OCI-LY3 (cell line): Measurements from ENCODE around the gene NCAPD3.
A peak's percentile ranks its signal among the peaks of the same experiment; 100 is the strongest.

Experiments used
- H2AFZ ChIP-seq: fragments of 200-600, 300-600 bp; shearing (Covaris generic); 2 replicates; pipeline ENCODE4 v1.6.0; 2014; ENCODE audit warnings: antibody characterized with exemption, low read depth, low read length
- H3K27ac ChIP-seq: fragments of 200-600, 300-600 bp; sonication (generic); 2 replicates; pipeline ENCODE4 v1.5.1; 2014; ENCODE audit warnings: mild to moderate bottlenecking, low read length, moderate library complexity, mixed read lengths
- H3K27me3 ChIP-seq: fragments of 200-600, 300-600 bp; sonication (generic); 2 replicates; pipeline ENCODE4 v1.6.1; 2014; ENCODE audit warnings: low read depth, low read length, mixed read lengths
- H3K36me3 ChIP-seq: fragments of 200-600, 300-600 bp; sonication (generic); replicated peaks from 2 replicates; pipeline ENCODE3; 2014; ENCODE audit warnings: low read depth, low read length, mixed read lengths
- H3K4me1 ChIP-seq: fragments of 300-600, 200-600 bp; sonication (generic); 2 replicates; pipeline ENCODE4 v1.6.1; 2014; ENCODE audit warnings: low read length, mixed read lengths
- H3K4me2 ChIP-seq: fragments of 200-600, 300-600 bp; sonication (generic); 2 replicates; pipeline ENCODE4 v1.6.1; 2014; ENCODE audit warnings: low read length, mixed read lengths
- H3K4me3 ChIP-seq: fragments of 300-600, 200-600 bp; sonication (generic); 2 replicates; pipeline ENCODE4 v1.5.1; 2014; ENCODE audit warnings: antibody characterized with exemption, mild to moderate bottlenecking, low read length, moderate library complexity
- H3K79me2 ChIP-seq: fragments of 300-600, 200-600 bp; shearing (Covaris generic); 2 replicates; pipeline ENCODE4 v1.6.1; 2014; ENCODE audit warnings: mild to moderate bottlenecking, low read length, mixed read lengths
- H3K9ac ChIP-seq: fragments of 300-600, 200-600 bp; shearing (Covaris generic); 2 replicates; pipeline ENCODE4 v1.6.0; 2014; ENCODE audit warnings: mild to moderate bottlenecking, low read length, moderate library complexity
- H3K9me3 ChIP-seq: fragments of 200-600, 300-600 bp; shearing (Covaris generic); 2 replicates; pipeline ENCODE4 v1.6.1; 2014; ENCODE audit warnings: low read length, mixed read lengths; ENCODE audit not compliant: insufficient read depth
- H4K20me1 ChIP-seq: fragments of 200-600, 300-600 bp; sonication (generic); 2 replicates; pipeline ENCODE4 v1.6.1; 2016; ENCODE audit warnings: low read length, mixed read lengths; ENCODE audit not compliant: insufficient read depth
- CTCF ChIP-seq: fragments of 200-600, 300-600 bp; sonication (generic); IDR thresholded peaks from 2 replicates; pipeline ENCODE4 v1.5.1; 2014; ENCODE audit warnings: antibody characterized with exemption, low read length, low read depth
- EZH2phosphoT487 ChIP-seq: fragments of 200-600 bp; shearing (Covaris generic); IDR thresholded peaks from 2 replicates; pipeline ENCODE4 v1.6.1; 2018; ENCODE audit warnings: antibody characterized with exemption, mixed run types, low read depth

The NCAPD3 gene

GRCh38 chr11:134266841-134267251 is 43.1 kb upstream of the NCAPD3 start:
- no peak overlapping the region for H3K27ac ChIP-seq

GRCh38 chr11:134266440-134266839 is 42.7 kb upstream of the NCAPD3 start:
- H3K27ac ChIP-seq: no peak overlapping the region
- H3K27me3 ChIP-seq: no peaks in the 10 kb centered on the region
- no peaks in the 10 kb centered on the region for H3K4me1 ChIP-seq
- TF ChIP-seq CTCF (no peak), EZH2phosphoT487 (no peak)
- H3K9me3 ChIP-seq: no peaks in the 10 kb centered on the region
- no peak overlapping the region for H3K9ac ChIP-seq
- no peaks in the 10 kb centered on the region for H3K79me2 ChIP-seq
- H3K4me2 ChIP-seq: no peak overlapping the region
- peaks cover 9% of the 10 kb centered on the region for H3K36me3 ChIP-seq
- peaks cover 8% of the 10 kb centered on the region for H4K20me1 ChIP-seq
- H3K4me3 ChIP-seq: no peak overlapping the region
- H2AFZ ChIP-seq: no peak overlapping the region

More at GRCh38 chr11:134266841-134267251, 43.1 kb upstream of the NCAPD3 start:
- no peak overlapping the region for H3K4me3 ChIP-seq
- peaks cover 5% of the 10 kb centered on the region for H4K20me1 ChIP-seq
- no peaks in the 10 kb centered on the region for H3K79me2 ChIP-seq
- no peaks in the 10 kb centered on the region for H3K4me1 ChIP-seq
- no peaks in the 10 kb centered on the region for H3K27me3 ChIP-seq
- no peaks in the 10 kb centered on the region for H3K9me3 ChIP-seq
- H2AFZ ChIP-seq: no peak overlapping the region
- no peak overlapping the region for H3K9ac ChIP-seq
- peaks cover 9% of the 10 kb centered on the region for H3K36me3 ChIP-seq
- TF ChIP-seq CTCF (no peak), EZH2phosphoT487 (no peak)
- H3K4me2 ChIP-seq: no peak overlapping the region

- Histone ChIP-seq H3K27ac (no peak overlapping the region), H3K27me3 (no peaks in the 10 kb centered on the region), H3K36me3 (peaks cover 15% of the 10 kb centered on the region), H3K4me1 (peaks cover 8% of the 10 kb centered on the region), H3K4me3 (no peak overlapping the region), H4K20me1 (peaks cover 17% of the 10 kb centered on the region), H3K79me2 (no peaks in the 10 kb centered on the region), H3K9me3 (no peaks in the 10 kb centered on the region), H2AFZ (no peak overlapping the region), H3K4me2 (no peak overlapping the region), H3K9ac (no peak overlapping the region)
- TF ChIP-seq EZH2phosphoT487 (no peak), CTCF (no peak)
Measured at GRCh38 chr11:134264966-134265764, 41.4 kb upstream of the NCAPD3 start.

GRCh38 chr11:134261626-134262488 is 38.1 kb upstream of the NCAPD3 start:
- no peak overlapping the region for H3K4me2 ChIP-seq
- H4K20me1 ChIP-seq: peaks cover 17% of the 10 kb centered on the region
- no peaks in the 10 kb centered on the region for H3K9me3 ChIP-seq
- no peak overlapping the region for H2AFZ ChIP-seq
- H3K4me3 ChIP-seq: no peak overlapping the region
- no peak overlapping the region for H3K27ac ChIP-seq
- no peak for TF ChIP-seq EZH2phosphoT487
- TF ChIP-seq CTCF: peak; percentile 59
- peaks cover 10% of the 10 kb centered on the region for H3K4me1 ChIP-seq
- no peak overlapping the region for H3K9ac ChIP-seq
- peaks cover 30% of the 10 kb centered on the region for H3K36me3 ChIP-seq
- no peaks in the 10 kb centered on the region for H3K27me3 ChIP-seq
- no peaks in the 10 kb centered on the region for H3K79me2 ChIP-seq
